Measurements from ENCODE around the gene ERN2. TPM values are rescaled to one million over a fixed set of nuclear protein-coding genes. Genes with fewer than 3 reads are reported as not detected.

ERN2 gene
- total RNA-seq, 1 experiment from 2014 or later, result 2.1 TPM

DNA sequence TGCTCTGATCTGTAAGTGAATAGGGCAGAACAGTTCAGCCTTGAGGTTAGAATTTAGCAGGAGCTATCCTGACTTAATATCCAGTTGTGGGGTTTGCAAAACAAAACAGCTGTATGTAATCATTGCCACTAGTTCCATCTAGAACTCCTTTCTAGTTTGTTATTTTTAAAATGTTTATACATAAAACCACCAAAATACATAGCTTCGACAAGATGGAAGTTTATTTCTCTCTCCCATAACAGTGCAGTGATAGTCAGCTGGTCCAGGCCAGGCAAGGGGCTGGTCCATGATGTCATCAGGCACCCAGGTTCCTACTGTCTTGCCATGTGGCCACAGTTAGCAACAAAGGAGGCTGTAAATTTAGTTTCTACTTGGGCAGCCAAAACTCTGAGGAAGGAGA is 44.8 kb downstream of the ERN2 start:
- Mint-ChIP-seq H3K4me1 (no peaks in the 10 kb centered on the region), H3K36me3 (ENCODE audit: insufficient read depth in 1 of 3, low read depth in 3 of 3) (peaks cover 0 to 84% (median 63%) of the 10 kb centered on the region in 3 experiments; a peak in 6 of 7 replicates), H3K9me3 (no peaks in the 10 kb centered on the region), H3K27me3 (ENCODE audit: low read depth) (no peaks in the 10 kb centered on the region), H3K27ac (no peak overlapping the region), H3K4me3 (no peak overlapping the region)
- no peak overlapping the region for H2BK20ac ChIP-seq (ENCODE audit: low read depth, low read length, poor library complexity, severe bottlenecking)
- H4K20me1 ChIP-seq (ENCODE audit: control insufficient read depth, insufficient read depth, insufficient read length), result no peaks in the 10 kb centered on the region
- no peak overlapping the region for H4K91ac ChIP-seq (ENCODE audit: insufficient read length, low read depth, low read length)
- no peak for DNase-seq
- no peak overlapping the region for H3K27ac ChIP-seq (ENCODE audit: insufficient read length, low read depth, low read length)
- no peak overlapping the region for H4K8ac ChIP-seq (replicated peaks; ENCODE audit: insufficient read length, low read depth, low read length)
- no peak overlapping the region for H3K4me2 ChIP-seq (ENCODE audit: insufficient read depth, insufficient read length, low read length)
- H2BK15ac ChIP-seq (ENCODE audit: low read depth, low read length), result no peak overlapping the region
- H3K79me2 ChIP-seq (ENCODE audit: insufficient read depth, low read length), result no peaks in the 10 kb centered on the region
- TF ChIP-seq, protein P1, sequence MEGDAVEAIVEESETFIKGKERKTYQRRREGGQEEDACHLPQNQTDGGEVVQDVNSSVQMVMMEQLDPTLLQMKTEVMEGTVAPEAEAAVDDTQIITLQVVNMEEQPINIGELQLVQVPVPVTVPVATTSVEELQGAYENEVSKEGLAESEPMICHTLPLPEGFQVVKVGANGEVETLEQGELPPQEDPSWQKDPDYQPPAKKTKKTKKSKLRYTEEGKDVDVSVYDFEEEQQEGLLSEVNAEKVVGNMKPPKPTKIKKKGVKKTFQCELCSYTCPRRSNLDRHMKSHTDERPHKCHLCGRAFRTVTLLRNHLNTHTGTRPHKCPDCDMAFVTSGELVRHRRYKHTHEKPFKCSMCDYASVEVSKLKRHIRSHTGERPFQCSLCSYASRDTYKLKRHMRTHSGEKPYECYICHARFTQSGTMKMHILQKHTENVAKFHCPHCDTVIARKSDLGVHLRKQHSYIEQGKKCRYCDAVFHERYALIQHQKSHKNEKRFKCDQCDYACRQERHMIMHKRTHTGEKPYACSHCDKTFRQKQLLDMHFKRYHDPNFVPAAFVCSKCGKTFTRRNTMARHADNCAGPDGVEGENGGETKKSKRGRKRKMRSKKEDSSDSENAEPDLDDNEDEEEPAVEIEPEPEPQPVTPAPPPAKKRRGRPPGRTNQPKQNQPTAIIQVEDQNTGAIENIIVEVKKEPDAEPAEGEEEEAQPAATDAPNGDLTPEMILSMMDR (conservative IDR thresholded peaks at IDR 0.05), result no peak
- WGBS (ENCODE audit: extremely low coverage, insufficient read length, low lambda C conversion rate), result no CpG with 5 or more reads among the region's 1 CpG
- H3T11ph ChIP-seq (ENCODE audit: low read length), result no peak overlapping the region
- no peak overlapping the region for H3K18ac ChIP-seq (ENCODE audit: insufficient read length, low read depth, low read length)
- H3K79me1 ChIP-seq (ENCODE audit: insufficient read depth, low read depth, low read length, poor library complexity, severe bottlenecking), result no peaks in the 10 kb centered on the region
- H3K23ac ChIP-seq (ENCODE audit: insufficient read length, low read depth, low read length), result no peak overlapping the region
- H3K9me3 ChIP-seq (ENCODE audit: control insufficient read depth, low read depth, low read length), result no peaks in the 10 kb centered on the region
- no peaks in the 10 kb centered on the region for H3K4me1 ChIP-seq (ENCODE audit: insufficient read depth, low read length)
- no peak overlapping the region for H2BK120ac ChIP-seq (ENCODE audit: low read depth, low read length, poor library complexity, severe bottlenecking)
- no peak overlapping the region for H2AK5ac ChIP-seq (ENCODE audit: insufficient read length, low read length)
- no peak overlapping the region for H3K4ac ChIP-seq (ENCODE audit: low read depth, low read length)
- H3K23me2 ChIP-seq (ENCODE audit: insufficient read length, low read depth, low read length, poor library complexity, severe bottlenecking), result no peaks in the 10 kb centered on the region
- no peak overlapping the region for H2AFZ ChIP-seq (ENCODE audit: low read length)
- H2BK12ac ChIP-seq (ENCODE audit: insufficient read length, low read depth, low read length), result no peak overlapping the region
- no peak overlapping the region for H3K14ac ChIP-seq (ENCODE audit: insufficient read depth, low read length)
- no peak overlapping the region for H2BK5ac ChIP-seq (ENCODE audit: insufficient read length, low read length)
- H4K5ac ChIP-seq (ENCODE audit: insufficient read length, low read depth, low read length), result no peak overlapping the region
- no peaks in the 10 kb centered on the region for H3K27me3 ChIP-seq (ENCODE audit: insufficient read depth, low read length)
- no peak overlapping the region for H3K9ac ChIP-seq (ENCODE audit: extremely low read depth, insufficient read length, low read length)
- H3K56ac ChIP-seq (ENCODE audit: insufficient read length, low read depth, low read length), result no peak overlapping the region
